Left lobe of liver (tissue), 2 donors: ENCODE data around the gene TAAR9. TPM values are rescaled to one million over a fixed set of nuclear protein-coding genes. Genes with fewer than 3 reads are reported as not detected.

Experiments
- ATAC-seq: fragments of 200-7000 bp; cut with Tn5 transposase; one replicate; pipeline ENCODE4 v1.9.1; 2020; ENCODE audit warnings: mild to moderate bottlenecking, moderate library complexity
- DNase-seq: peaks from one replicate; pipeline ENCODE4 v3.0.0-alpha.2; 2020; ENCODE audit warnings: low spot score
- total RNA-seq: library from RNA; stranded (reverse); gene quantifications from one replicate; pipeline ENCODE4 v1.2.1, GENCODE V29; 2021
- donor health status: DM: no; HTN: no; CAD: no; lungs with moderate emphysema.
- donor health status: DM: no; HTN: yes; CAD: no.

TAAR9 gene
- total RNA-seq, 1 donor from 2014 or later: not detected

- no peak for DNase-seq
- ATAC-seq: no peak
Observed at GRCh38 chr6:132584698-132585097, 46.6 kb downstream of the TAAR9 start.

GRCh38 chr6:132587424-132587823, 49.3 kb downstream of the TAAR9 start:
- ATAC-seq (no peak), DNase-seq (no peak)

Other genes with a start within 250 kb of the TAAR9 start
- gene MOXD1, start 136.8 kb upstream of the TAAR9 start, total RNA-seq: 0.28 TPM
- gene STX7, start 25.2 kb upstream of the TAAR9 start, total RNA-seq: 13.5 TPM
- not detected for gene TAAR8, start 14.4 kb downstream of the TAAR9 start, total RNA-seq
- not detected for gene TAAR6, start 32.0 kb downstream of the TAAR9 start, total RNA-seq
- gene TAAR5, start 51.5 kb downstream of the TAAR9 start, total RNA-seq: not detected
- not detected for gene TAAR2, start 86.0 kb downstream of the TAAR9 start, total RNA-seq
- not detected for gene TAAR1, start 120.9 kb downstream of the TAAR9 start, total RNA-seq
- gene VNN1, start 175.8 kb downstream of the TAAR9 start, total RNA-seq: 74.8 TPM
- 0.78 TPM for gene VNN2, start 219.6 kb downstream of the TAAR9 start, total RNA-seq